Hepatocyte (in vitro differentiated cells): ENCODE data around the gene CUBN.

Experiments used
- EZH2 ChIP-seq: fragments of 200-600 bp; sonication (generic); IDR thresholded peaks from 2 replicates; pipeline ENCODE4 v1.6.1; 2016; ENCODE audit warnings: antibody characterized with exemption, mild to moderate bottlenecking, borderline replicate concordance
- TF ChIP-seq, protein P1 (sequence below): fragments of 200-600 bp; sonication (generic); IDR thresholded peaks from 2 replicates; pipeline ENCODE4 v1.5.1; 2016; ENCODE audit warnings: antibody characterized with exemption, mild to moderate bottlenecking; ENCODE audit not compliant: poor library complexity

DNA sequence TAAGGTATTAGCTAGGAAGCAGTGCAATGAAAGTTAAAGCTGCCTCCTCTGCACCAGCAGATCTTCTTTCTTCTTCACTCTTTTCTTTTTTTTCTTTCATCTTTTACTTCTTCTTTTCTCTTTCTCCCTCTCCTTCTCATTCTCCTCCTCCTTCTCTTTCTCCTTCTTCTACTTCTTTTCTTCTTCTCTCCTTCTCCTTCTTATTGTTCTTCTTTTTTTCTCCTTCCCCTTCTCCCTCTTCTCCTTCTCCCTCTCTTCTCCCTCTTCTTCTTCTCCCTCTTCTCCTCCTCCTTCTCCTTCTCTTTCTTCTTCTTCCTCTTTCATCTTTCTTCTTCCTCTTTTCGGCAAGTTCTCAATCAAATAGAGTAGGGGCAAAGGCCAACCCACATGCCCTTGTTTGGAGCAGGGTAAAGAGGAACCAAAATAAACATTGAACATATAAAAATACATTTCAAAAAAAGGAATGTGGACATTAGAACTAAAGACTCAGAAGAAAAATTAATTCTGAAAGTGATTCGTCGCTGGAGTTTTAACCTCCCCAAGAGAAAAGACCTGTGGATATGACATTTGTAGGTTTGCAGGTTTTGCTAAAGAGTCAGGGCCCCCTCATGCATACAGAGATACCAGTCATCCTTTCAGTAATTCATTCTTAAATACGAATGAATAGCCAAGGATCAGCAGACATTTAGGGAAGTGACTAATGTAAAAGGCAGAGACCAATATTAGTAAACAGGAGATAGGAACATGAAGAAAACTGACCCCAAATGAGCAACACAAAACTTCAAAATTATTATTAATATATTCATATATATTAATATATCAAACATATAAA lies 219.4 kb downstream of the CUBN start:
- TF ChIP-seq EZH2, result no peak
- TF ChIP-seq, protein P1, sequence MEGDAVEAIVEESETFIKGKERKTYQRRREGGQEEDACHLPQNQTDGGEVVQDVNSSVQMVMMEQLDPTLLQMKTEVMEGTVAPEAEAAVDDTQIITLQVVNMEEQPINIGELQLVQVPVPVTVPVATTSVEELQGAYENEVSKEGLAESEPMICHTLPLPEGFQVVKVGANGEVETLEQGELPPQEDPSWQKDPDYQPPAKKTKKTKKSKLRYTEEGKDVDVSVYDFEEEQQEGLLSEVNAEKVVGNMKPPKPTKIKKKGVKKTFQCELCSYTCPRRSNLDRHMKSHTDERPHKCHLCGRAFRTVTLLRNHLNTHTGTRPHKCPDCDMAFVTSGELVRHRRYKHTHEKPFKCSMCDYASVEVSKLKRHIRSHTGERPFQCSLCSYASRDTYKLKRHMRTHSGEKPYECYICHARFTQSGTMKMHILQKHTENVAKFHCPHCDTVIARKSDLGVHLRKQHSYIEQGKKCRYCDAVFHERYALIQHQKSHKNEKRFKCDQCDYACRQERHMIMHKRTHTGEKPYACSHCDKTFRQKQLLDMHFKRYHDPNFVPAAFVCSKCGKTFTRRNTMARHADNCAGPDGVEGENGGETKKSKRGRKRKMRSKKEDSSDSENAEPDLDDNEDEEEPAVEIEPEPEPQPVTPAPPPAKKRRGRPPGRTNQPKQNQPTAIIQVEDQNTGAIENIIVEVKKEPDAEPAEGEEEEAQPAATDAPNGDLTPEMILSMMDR, result no peak
